CD4-positive, alpha-beta T cell (primary cell): Measurements from ENCODE around the gene AUNIP. TPM values are rescaled to one million over a fixed set of nuclear protein-coding genes. Genes with fewer than 3 reads are reported as not detected.

ENCODE experiments used
- ATAC-seq: fragments of 200-7000 bp; cut with Tn5 transposase; one replicate; pipeline ENCODE4 v1.10.0; 2022; ENCODE audit warnings: mild to moderate bottlenecking; ENCODE audit not compliant: poor library complexity
- CTCF ChIA-PET: fragments of 350-600 bp; sonication (Branson Sonifier 250); formaldehyde crosslinking; loops from one replicate; lab custom pipeline; 2021; ENCODE audit warnings: antibody characterized with exemption, inconsistent platforms; lab: Charles Lee
- POLR2A ChIA-PET: fragments of 350-600 bp; sonication (Branson Sonifier 250); formaldehyde crosslinking; loops from one replicate; lab custom pipeline; 2021; ENCODE audit warnings: antibody characterized with exemption, inconsistent platforms; lab: Charles Lee
- DNase-seq, 14 experiments: peaks; one replicate each; pipeline ENCODE4 v3.0.0-alpha.2; 2013 to 2020; ENCODE audit warnings: mixed read lengths in 2 of 14
- H3K27ac ChIP-seq, 2 donors: one replicate each; pipeline versions ENCODE4 v1.5.1 to v1.7.0; 2013; ENCODE audit warnings: low read length in 2 of 2, low read depth in 1 of 2, mild to moderate bottlenecking in 1 of 2
- H3K27me3 ChIP-seq, 2 experiments: 1 replicate in 1 of 2; 2 replicates in 1 of 2; pipeline versions ENCODE4 v1.6.1 to v1.7.0; 2013; ENCODE audit warnings: low read length in 2 of 2, control low read depth in 1 of 2, mild to moderate bottlenecking in 1 of 2, moderate library complexity in 1 of 2; ENCODE audit not compliant: insufficient read depth in 2 of 2, control insufficient read depth in 1 of 2
- H3K36me3 ChIP-seq: one replicate; pipeline ENCODE4 v1.6.1; 2013; ENCODE audit warnings: low read length, control low read depth; ENCODE audit not compliant: insufficient read depth
- H3K4me1 ChIP-seq: one replicate; pipeline ENCODE4 v1.6.1; 2013; ENCODE audit warnings: low read length, control low read depth; ENCODE audit not compliant: insufficient read depth
- H3K4me3 ChIP-seq: one replicate; pipeline ENCODE4 v1.5.1; 2013; ENCODE audit warnings: mild to moderate bottlenecking, low read length, moderate library complexity
- H3K9me3 ChIP-seq, 2 experiments: 1 replicate in 1 of 2; 2 replicates in 1 of 2; pipeline versions ENCODE4 v1.6.1 to v1.7.0; 2013; ENCODE audit warnings: low read length in 2 of 2, mild to moderate bottlenecking in 2 of 2, control low read depth in 1 of 2, moderate library complexity in 1 of 2; ENCODE audit not compliant: control insufficient read depth in 1 of 2, insufficient read depth in 1 of 2
- H3K27ac Mint-ChIP-seq: one replicate; pipeline ENCODE4 v1.8.0; 2020; ENCODE audit warnings: mixed read lengths
- H3K27me3 Mint-ChIP-seq: one replicate; pipeline ENCODE4 v1.8.0; 2021; ENCODE audit warnings: mixed read lengths
- H3K36me3 Mint-ChIP-seq: one replicate; pipeline ENCODE4 v1.8.0; 2021; ENCODE audit warnings: low read depth, mixed read lengths
- H3K4me1 Mint-ChIP-seq: one replicate; pipeline ENCODE4 v1.8.0; 2021; ENCODE audit warnings: low read depth, mixed read lengths
- H3K4me3 Mint-ChIP-seq: one replicate; pipeline ENCODE4 v1.8.0; 2020; ENCODE audit warnings: mild to moderate bottlenecking, mixed read lengths
- H3K9me3 Mint-ChIP-seq: one replicate; pipeline ENCODE4 v1.8.0; 2020; ENCODE audit warnings: mixed read lengths
- CTCF ChIP-seq: fragments of 200-600 bp; IDR thresholded peaks from one replicate; pipeline ENCODE4 v1.8.0; 2022; ENCODE audit warnings: antibody characterized with exemption, mild to moderate bottlenecking
- intact Hi-C, 2 experiments: fragments of 100-400 bp; cut with DNase I in 1 of 2; cut with micrococcal nuclease in 1 of 2; formaldehyde crosslinking; loops; one replicate each; pipeline versions ENCODE4 v1.15.1 to v1.9.0; 2023 to 2025; cut with DNase I, micrococcal nuclease
- total RNA-seq, 174 experiments: library from RNA in 2 of 174; stranded (reverse) in 2 of 174; gene quantifications; one replicate each; pipeline ENCODE4 v1.2.3 and lab custom pipeline; 2021 to 2026

The AUNIP gene
- total RNA-seq, 2 experiments from 2014 or later = not detected

DNA sequence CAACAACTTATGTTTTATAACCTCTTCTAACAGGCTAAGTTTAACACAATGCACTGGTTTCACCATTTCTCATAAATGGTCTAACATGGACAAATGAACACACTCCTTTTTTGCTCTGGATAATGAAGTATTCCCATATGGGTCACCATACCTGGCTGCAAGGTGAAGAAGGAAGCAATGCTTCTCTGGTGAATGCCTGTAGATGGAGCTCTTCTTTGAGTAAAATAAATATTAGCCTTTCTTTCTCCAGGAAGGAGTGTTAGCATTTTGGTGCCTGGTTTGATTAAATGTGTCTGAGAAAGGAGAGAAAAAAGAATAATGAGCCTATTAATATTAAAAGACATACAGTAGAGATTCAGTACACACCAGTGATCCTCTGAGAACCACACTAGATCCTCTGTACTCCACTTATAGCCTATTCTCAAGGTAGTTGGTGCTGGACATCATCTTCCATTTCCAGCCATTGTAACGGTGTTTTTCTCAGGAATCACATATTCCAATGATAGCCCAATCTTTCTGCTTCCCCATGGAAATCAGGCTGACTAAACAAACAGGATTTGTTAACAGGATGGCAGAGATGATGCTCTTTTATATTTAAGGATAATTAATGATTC lies 21.9 kb downstream of the AUNIP start:
- peak; percentile 42 for TF ChIP-seq CTCF
- Mint-ChIP-seq H3K27ac (no peak overlapping the region), H3K36me3 (peaks cover 28% of the 10 kb centered on the region), H3K27me3 (no peaks in the 10 kb centered on the region), H3K4me1 (peaks cover 2% of the 10 kb centered on the region), H3K9me3 (no peaks in the 10 kb centered on the region), H3K4me3 (no peak overlapping the region)
- POLR2A ChIA-PET = no interaction called here
- Histone ChIP-seq H3K9me3 (peaks cover 0 to 4% of the 10 kb centered on the region in 2 experiments), H3K4me1 (peaks cover under 1% of the 10 kb centered on the region), H3K27me3 (no peaks in the 10 kb centered on the region), H3K4me3 (no peak overlapping the region), H3K36me3 (peaks cover 18% of the 10 kb centered on the region), H3K27ac (no peak overlapping the region)
- intact Hi-C loops = loop anchor here in 1 of 2 experiments (5.0 kb wide), 2 partner anchors 40 to 160 kb away; partner anchors contain the start of genes PAFAH2 and PAQR7
- CTCF ChIA-PET = interaction anchor here (1.2 kb wide), 1 partner anchor 17 kb away, joined by 3 read pairs; no protein-coding TSS in a partner anchor
- no peak for ATAC-seq
- peak in 1 of 14 experiments; percentile 8 for DNase-seq

- no peak overlapping the region for H3K27ac Mint-ChIP-seq
- Histone ChIP-seq H3K27ac (no peak overlapping the region), H3K4me1 (peaks cover 4% of the 10 kb centered on the region), H3K9me3 (peaks cover 0 to 4% of the 10 kb centered on the region in 2 experiments), H3K36me3 (peaks cover 24% of the 10 kb centered on the region), H3K27me3 (no peaks in the 10 kb centered on the region), H3K4me3 (no peak overlapping the region)
- H3K9me3 Mint-ChIP-seq = no peaks in the 10 kb centered on the region
- H3K4me3 Mint-ChIP-seq = no peak overlapping the region
- TF ChIP-seq CTCF = no peak
- intact Hi-C loops = loop anchor here in 1 of 2 experiments (5.0 kb wide), 2 partner anchors 41 to 161 kb away; partner anchors contain the start of genes PAFAH2 and PAQR7
- DNase-seq = no peak
- peaks cover 9% of the 10 kb centered on the region for H3K4me1 Mint-ChIP-seq
- CTCF ChIA-PET = interaction anchor here (1.2 to 1.3 kb wide), 2 partner anchors 16 to 158 kb away, joined by 3 read pairs; no protein-coding TSS in a partner anchor
- peaks cover 35% of the 10 kb centered on the region for H3K36me3 Mint-ChIP-seq
- no peak for ATAC-seq
- POLR2A ChIA-PET = no interaction called here
- no peaks in the 10 kb centered on the region for H3K27me3 Mint-ChIP-seq
Measured at GRCh38 chr1:25836695-25837094, 22.6 kb downstream of the AUNIP start.

- Histone ChIP-seq H3K9me3 (peaks cover 0 to 4% of the 10 kb centered on the region in 2 experiments), H3K4me1 (peaks cover 4% of the 10 kb centered on the region), H3K4me3 (no peak overlapping the region), H3K27me3 (no peaks in the 10 kb centered on the region), H3K27ac (no peak overlapping the region), H3K36me3 (peaks cover 42% of the 10 kb centered on the region)
- Mint-ChIP-seq H3K27ac (no peak overlapping the region), H3K9me3 (no peaks in the 10 kb centered on the region), H3K4me1 (peaks cover 19% of the 10 kb centered on the region), H3K27me3 (no peaks in the 10 kb centered on the region), H3K36me3 (peaks cover 53% of the 10 kb centered on the region), H3K4me3 (no peak overlapping the region)
- ChIA-PET CTCF (no interaction called here), POLR2A (interaction anchor here (1.5 kb wide), 1 partner anchor 15 kb away, joined by 5 read pairs; the partner anchor contains the start of gene MTFR1L)
- no peak for DNase-seq
- intact Hi-C loops = loop anchor here in 1 of 2 experiments (5.0 kb wide), 2 partner anchors 42 to 162 kb away; partner anchors contain the start of genes PAFAH2 and PAQR7
- TF ChIP-seq CTCF = no peak
- ATAC-seq = no peak
Measured at GRCh38 chr1:25834894-25835293, 24.4 kb downstream of the AUNIP start.
